HG03103 (cell line): ENCODE measurements around the gene NUDT4.
"Not testable (repeated sequence)": the region's sequence is repeated elsewhere in the genome, so short reads cannot be mapped to it uniquely, and the experiment has no call there.

Source experiments
- ATAC-seq: cut with Tn5 transposase; IDR thresholded peaks from one replicate; pipeline ENCODE4 v1.9.1; 2021; ENCODE audit warnings: low read depth; ENCODE audit not compliant: unreplicated experiment

NUDT4 gene

GRCh38 chr12:93425736-93426411 lies 48.1 kb downstream of the NUDT4 start:
- no peak for ATAC-seq

- no peak for ATAC-seq
Observed at GRCh38 chr12:93426412-93426805, 48.7 kb downstream of the NUDT4 start.

GRCh38 chr12:93427779-93428564 lies 50.2 kb downstream of the NUDT4 start:
- no peak for ATAC-seq

GRCh38 chr12:93429448-93429847 lies 51.7 kb downstream of the NUDT4 start:
- ATAC-seq = no peak

DNA sequence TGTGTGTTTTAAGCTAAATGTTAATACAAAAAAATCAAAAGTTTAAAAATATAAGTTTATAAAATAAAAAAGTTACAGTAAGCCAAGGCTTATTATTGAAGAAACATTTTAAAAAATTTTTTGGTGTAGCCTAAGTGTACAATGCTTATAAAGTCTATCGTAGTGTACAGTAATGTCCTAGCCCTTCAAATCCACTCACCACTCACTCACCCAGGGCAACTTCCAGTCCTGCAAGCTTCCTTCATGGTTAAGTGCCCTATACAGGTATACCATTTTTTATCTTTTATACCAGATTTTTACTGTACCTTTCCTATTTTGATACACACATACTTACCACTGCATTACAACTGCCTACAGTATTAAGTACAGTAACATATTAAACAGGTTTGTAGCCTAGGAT lies 52.1 kb downstream of the NUDT4 start:
- no peak for ATAC-seq

- no peak for ATAC-seq
Observed at GRCh38 chr12:93430280-93430679, 52.6 kb downstream of the NUDT4 start.

- not testable (repeated sequence) for ATAC-seq
Observed at GRCh38 chr12:93432031-93432430, 54.3 kb downstream of the NUDT4 start.

GRCh38 chr12:93434256-93434865 lies 56.6 kb downstream of the NUDT4 start:
- no peak for ATAC-seq

- ATAC-seq = no peak
Observed at GRCh38 chr12:93438266-93439050, 60.7 kb downstream of the NUDT4 start.

- ATAC-seq = no peak
Observed at GRCh38 chr12:93440043-93440835, 62.5 kb downstream of the NUDT4 start.

DNA sequence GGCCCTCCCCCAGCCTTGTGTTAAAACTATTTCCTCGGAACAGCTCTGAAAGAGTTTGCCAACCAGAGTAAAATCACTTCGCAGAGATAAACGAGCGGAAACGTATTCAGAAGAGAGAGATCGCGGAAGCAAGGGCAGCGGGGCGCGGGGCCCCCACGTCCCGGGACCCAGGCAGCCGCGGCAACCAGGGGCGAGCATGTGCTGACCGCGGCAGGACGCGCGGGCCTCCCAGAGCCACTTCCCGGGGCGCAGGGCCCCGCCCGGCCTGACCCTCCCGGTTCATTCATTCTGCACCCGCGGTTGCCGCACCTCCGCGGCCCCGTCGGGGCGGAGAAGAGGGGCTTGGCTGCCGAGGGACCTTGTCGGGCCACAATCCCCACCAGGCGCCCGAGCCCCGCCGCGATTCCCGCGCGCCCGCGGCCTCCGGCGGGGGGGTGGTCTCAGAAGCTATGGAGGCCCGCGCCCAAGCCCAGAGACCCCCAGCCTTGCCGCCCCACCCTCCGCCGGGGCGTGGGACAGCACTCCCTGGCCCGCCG lies 63.4 kb downstream of the NUDT4 start:
- no peak for ATAC-seq

GRCh38 chr12:93441617-93442410 lies 64.1 kb downstream of the NUDT4 start, which contains the start of gene UBE2N:
UBE2N (minus strand) TSS chr12:93441947; CDS start chr12:93441884, 63 bp downstream.
- peak; percentile 71 for ATAC-seq

GRCh38 chr12:93442411-93443340 lies 65.0 kb downstream of the NUDT4 start:
- no peak for ATAC-seq

DNA sequence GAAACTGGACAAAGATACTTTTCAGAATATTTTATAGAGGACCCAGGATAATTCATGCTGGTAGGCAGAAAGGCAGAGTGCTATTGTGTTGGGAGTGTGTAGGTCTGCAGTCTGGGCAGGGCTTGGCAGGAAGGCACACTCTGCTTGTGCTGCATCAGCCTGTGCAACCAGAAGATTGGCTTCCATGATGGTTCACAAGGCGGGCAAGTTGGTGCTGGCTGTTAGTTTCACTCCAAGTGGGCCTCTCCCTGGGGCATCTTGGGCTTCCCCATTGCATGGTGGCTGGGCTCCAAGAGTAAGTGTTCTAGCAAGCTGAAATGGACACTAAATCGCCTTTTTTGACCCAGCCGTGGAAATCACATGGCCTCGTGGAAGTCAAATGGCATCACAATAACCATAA lies 65.9 kb downstream of the NUDT4 start:
- no peak for ATAC-seq

DNA sequence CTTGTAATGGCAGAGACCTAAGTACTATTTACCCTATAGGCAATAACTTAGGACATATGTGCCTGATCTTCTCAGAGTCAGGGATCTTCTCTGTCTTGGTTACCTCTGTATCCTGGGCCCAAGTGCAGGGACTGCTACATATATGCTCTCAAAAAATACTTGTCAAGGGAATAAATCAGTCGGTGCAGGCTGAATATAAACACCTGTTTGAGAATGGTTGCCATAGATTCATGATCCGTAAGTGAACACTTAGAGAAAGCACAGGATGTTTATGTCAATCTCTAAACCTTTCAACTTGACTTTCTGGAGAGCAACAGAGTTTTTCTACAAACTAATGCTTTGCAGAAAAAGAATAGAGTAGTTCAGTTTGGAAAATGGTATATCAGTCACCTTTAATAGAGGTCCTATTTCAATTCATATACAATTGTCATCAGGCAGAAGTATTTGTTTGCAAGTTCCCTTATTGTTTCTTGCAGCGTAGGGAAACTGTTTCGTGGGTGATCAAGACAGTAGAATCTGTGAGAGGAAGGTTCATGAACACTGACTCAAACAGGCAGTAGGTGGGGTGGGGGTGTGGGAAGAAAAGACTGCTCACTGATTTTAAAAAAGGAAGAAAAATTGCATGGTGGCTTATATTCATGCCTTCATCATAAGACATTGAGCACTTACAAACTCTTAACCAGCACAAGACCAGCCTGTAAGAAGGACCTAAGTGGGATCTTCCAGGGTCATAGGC lies 70.0 kb downstream of the NUDT4 start:
- ATAC-seq = no peak

GRCh38 chr12:93448796-93449195 lies 71.1 kb downstream of the NUDT4 start:
- no peak for ATAC-seq

- peak; percentile 89 for ATAC-seq
Observed at GRCh38 chr12:93449277-93449676, 71.6 kb downstream of the NUDT4 start.
